Upper lobe of right lung (tissue), 1 donor: ENCODE measurements around the gene CLEC20A. TPM values are rescaled to one million over a fixed set of nuclear protein-coding genes. Genes with fewer than 3 reads are reported as not detected.

ENCODE experiments used
- ATAC-seq: fragments of 200-7000 bp; cut with Tn5 transposase; one replicate; pipeline ENCODE4 v1.9.1; 2020; ENCODE audit warnings: mild to moderate bottlenecking, moderate library complexity
- DNase-seq: peaks from one replicate; pipeline ENCODE4 v3.0.0-alpha.2; 2020
- H3K27ac ChIP-seq: fragments of 200-600 bp; one replicate; pipeline ENCODE4 v1.8.0; 2022
- H3K27me3 ChIP-seq: fragments of 200-600 bp; one replicate; pipeline ENCODE4 v1.8.0; 2022; ENCODE audit warnings: mild to moderate bottlenecking
- H3K36me3 ChIP-seq: fragments of 200-600 bp; one replicate; pipeline ENCODE4 v1.8.0; 2022
- H3K4me1 ChIP-seq: fragments of 200-600 bp; one replicate; pipeline ENCODE4 v1.8.0; 2022
- H3K4me3 ChIP-seq: fragments of 200-600 bp; one replicate; pipeline ENCODE4 v1.8.0; 2022; ENCODE audit warnings: mild to moderate bottlenecking
- H3K9me3 ChIP-seq: fragments of 200-600 bp; one replicate; pipeline ENCODE4 v1.8.0; 2022
- CTCF ChIP-seq: fragments of 200-600 bp; IDR thresholded peaks from one replicate; pipeline ENCODE4 v1.8.0; 2022; ENCODE audit warnings: antibody characterized with exemption
- intact Hi-C: fragments of 100-400 bp; cut with DNase I; formaldehyde crosslinking; loops from one replicate; pipeline ENCODE4 v1.11.0; 2022
- long read RNA-seq: library from polyadenylated mRNA; unstranded; transcript quantifications from one replicate; pipeline ENCODE4 v2.0.0, GENCODE V29; 2021
- total RNA-seq: library from RNA; stranded (reverse); fragmentation: NEBNext Ultra II Directional; extraction: Animal tissue kit (Norgen Biotek cat#: 25700); gene quantifications from one replicate; pipeline ENCODE4 v1.2.1, GENCODE V29; 2021
- donor health status: DM: no; HTN: yes; CAD: no; lungs with severe emphysema.

CLEC20A gene
- total RNA-seq, result not detected
- long read RNA-seq, partial matches to known transcripts, result 0 of 1 reads
- long read RNA-seq, other reads (novel, unspliced or antisense), result 1 of 1 reads

DNA sequence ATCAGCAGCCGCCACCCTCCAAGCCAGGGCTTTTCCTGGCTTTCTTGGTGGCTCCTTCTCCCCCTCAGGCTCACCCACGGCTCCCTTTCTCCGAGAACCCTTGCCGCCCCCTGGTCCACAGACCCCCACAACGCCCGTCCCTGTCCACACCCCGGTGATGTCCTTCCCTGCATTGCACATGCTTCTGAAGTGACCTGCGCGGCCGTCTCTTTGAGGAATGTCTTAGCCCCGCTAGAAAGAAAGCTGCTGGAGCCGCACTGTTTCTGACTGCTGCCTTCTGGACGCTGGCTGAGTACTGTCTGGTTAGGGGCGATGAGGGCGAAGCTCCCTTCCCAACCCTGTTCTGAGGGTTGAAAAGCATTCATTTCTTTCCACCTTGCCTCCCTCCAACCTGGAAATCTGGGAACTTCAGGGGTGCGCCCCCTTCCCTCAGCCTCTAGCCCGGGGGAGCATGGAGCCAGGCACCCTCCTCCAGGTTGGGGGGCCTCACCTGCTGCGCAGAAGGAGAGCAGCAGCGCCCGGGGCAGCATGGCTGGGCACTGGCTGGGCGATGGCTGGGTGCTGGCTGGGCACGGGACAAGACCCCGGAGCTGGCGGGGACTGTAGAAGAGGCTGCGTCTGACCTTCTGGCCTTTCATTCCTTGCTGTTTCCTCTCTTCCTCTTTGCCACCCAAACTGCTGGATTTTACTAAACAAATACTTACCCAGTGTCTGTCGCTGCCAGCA, at the start of gene CLEC20A:
Gene CLEC20A, minus strand, starts transcription at position 555 of the 726 bp plus-strand sequence. Its CDS starts 25 bp downstream, at position 530.
- DNase-seq (no peak), ATAC-seq (no peak)
- H3K4me1 ChIP-seq, result no peaks in the 10 kb centered on the region
- H3K36me3 ChIP-seq, result no peaks in the 10 kb centered on the region
- H3K4me3 ChIP-seq, result no peak within 1 kb of the TSS
- no peak for TF ChIP-seq CTCF
- no peak within 1 kb of the TSS for H3K27ac ChIP-seq
- no peaks in the 10 kb centered on the region for H3K27me3 ChIP-seq
- intact Hi-C loops, result no loop called here
- H3K9me3 ChIP-seq, result no peaks in the 10 kb centered on the region

- ATAC-seq, result no peak
- TF ChIP-seq CTCF, result no peak
- H3K4me1 ChIP-seq, result peaks cover 5% of the 10 kb centered on the region
- H3K27ac ChIP-seq, result no peak overlapping the region
- H3K9me3 ChIP-seq, result no peaks in the 10 kb centered on the region
- intact Hi-C loops, result loop anchor here (5.0 to 10.0 kb wide), 2 partner anchors 208 to 460 kb away; no protein-coding TSS in a partner anchor
- H3K36me3 ChIP-seq, result no peaks in the 10 kb centered on the region
- H3K4me3 ChIP-seq, result no peak overlapping the region
- no peaks in the 10 kb centered on the region for H3K27me3 ChIP-seq
- DNase-seq, result no peak
Observed at GRCh38 chr1:178544531-178544930, 47.8 kb upstream of the CLEC20A start.

- H3K27ac ChIP-seq, result no peak overlapping the region
- DNase-seq (no peak), ATAC-seq (peak; percentile 11)
- no peaks in the 10 kb centered on the region for H3K9me3 ChIP-seq
- peak overlapping the region; percentile 94 for H3K4me3 ChIP-seq
- H3K4me1 ChIP-seq, result peaks cover 5% of the 10 kb centered on the region
- no peaks in the 10 kb centered on the region for H3K36me3 ChIP-seq
- TF ChIP-seq CTCF, result no peak
- no peaks in the 10 kb centered on the region for H3K27me3 ChIP-seq
- intact Hi-C loops, result loop anchor here (5.0 to 10.0 kb wide), 2 partner anchors 209 to 462 kb away; no protein-coding TSS in a partner anchor
Observed at GRCh38 chr1:178543290-178543607, 46.5 kb upstream of the CLEC20A start.

- no peaks in the 10 kb centered on the region for H3K27me3 ChIP-seq
- intact Hi-C loops, result loop anchor here (5.0 to 10.0 kb wide), 2 partner anchors 210 to 462 kb away; no protein-coding TSS in a partner anchor
- TF ChIP-seq CTCF, result peak; percentile 99
- ATAC-seq (peak; percentile 97), DNase-seq (peak; percentile 94)
- no peaks in the 10 kb centered on the region for H3K36me3 ChIP-seq
- H3K27ac ChIP-seq, result peak overlapping the region; percentile 77
- H3K9me3 ChIP-seq, result no peaks in the 10 kb centered on the region
- peak overlapping the region; percentile 94 for H3K4me3 ChIP-seq
- peaks cover 5% of the 10 kb centered on the region for H3K4me1 ChIP-seq
Observed at GRCh38 chr1:178542554-178543289, 46.0 kb upstream of the CLEC20A start.

DNA sequence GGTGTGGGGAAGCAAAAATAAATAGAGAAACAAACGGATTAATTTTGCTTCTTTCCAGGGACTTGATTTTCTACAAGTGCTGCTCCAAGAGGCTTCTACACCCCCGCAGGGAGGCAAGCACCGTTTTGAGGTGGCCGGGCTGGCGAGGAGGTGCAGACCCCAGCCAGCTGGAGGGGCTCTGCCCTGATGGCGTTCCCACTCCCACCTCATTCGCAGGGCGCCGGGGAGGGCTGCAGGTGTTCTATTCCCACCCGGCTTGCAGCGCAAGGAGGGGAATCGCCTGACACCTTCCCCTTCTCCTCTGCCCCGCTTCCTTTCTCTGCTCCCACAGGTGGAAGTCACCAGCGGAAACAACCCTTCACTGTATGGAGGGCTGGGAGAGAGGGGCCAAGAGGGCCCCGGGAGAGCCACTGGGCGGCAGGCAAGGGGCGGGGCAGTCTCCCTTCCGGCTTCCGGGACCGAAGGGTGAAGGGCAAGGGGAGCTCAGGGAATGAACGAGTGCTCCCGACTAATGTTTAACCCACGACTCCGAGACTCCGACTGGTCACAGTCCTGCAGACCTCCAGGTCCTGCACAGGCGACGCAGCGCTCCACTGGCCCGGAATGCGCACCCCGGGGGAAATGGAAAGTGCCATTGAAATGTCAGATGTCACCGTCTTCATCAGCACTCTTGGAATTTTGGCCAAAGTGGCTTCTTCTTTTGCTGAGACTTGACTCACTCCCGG, 45.2 kb upstream of the CLEC20A start:
- no peak for TF ChIP-seq CTCF
- Histone ChIP-seq H3K27me3 (no peaks in the 10 kb centered on the region), H3K4me3 (peak overlapping the region; percentile 94), H3K36me3 (no peaks in the 10 kb centered on the region), H3K27ac (peak overlapping the region; percentile 77), H3K9me3 (no peaks in the 10 kb centered on the region), H3K4me1 (peaks cover 10% of the 10 kb centered on the region)
- peak; percentile 85 for DNase-seq
- peak; percentile 70 for ATAC-seq
- intact Hi-C loops, result loop anchor here (5.0 to 10.0 kb wide), 2 partner anchors 210 to 463 kb away; no protein-coding TSS in a partner anchor
